AG04450 (cell line): Measurements from ENCODE around the gene ZSCAN2. TPM values are rescaled to one million over a fixed set of nuclear protein-coding genes. Genes with fewer than 3 reads are reported as not detected.
A peak's percentile ranks its signal among the peaks of the same experiment; 100 is the strongest.

Experiments
- CTCF ChIA-PET: fragments of 300-600, 350-600 bp; formaldehyde crosslinking; extraction: SDS; loops from one replicate; lab custom pipeline; 2022; ENCODE audit warnings: antibody characterized with exemption, inconsistent platforms; lab: Charles Lee
- POLR2A ChIA-PET: fragments of 350-600 bp; formaldehyde crosslinking; extraction: SDS; loops from one replicate; lab custom pipeline; 2021; ENCODE audit warnings: antibody characterized with exemption, inconsistent platforms; lab: Yijun Ruan, JAX
- DNase-seq: peaks from one replicate; pipeline ENCODE4 v3.0.0-alpha.2; 2011; ENCODE audit warnings: low read depth, low spot score
- H3K27ac ChIP-seq: one replicate; pipeline ENCODE4 v1.5.1; 2012; ENCODE audit warnings: low read depth, low read length, control low read depth
- H3K27me3 ChIP-seq: one replicate; pipeline ENCODE4 v1.6.0; 2012; ENCODE audit warnings: low read length; ENCODE audit not compliant: control insufficient read depth, insufficient read depth
- H3K4me3 ChIP-seq: 2 replicates; pipeline ENCODE4 v1.5.1; 2011; ENCODE audit warnings: mild to moderate bottlenecking, low read depth, low read length, control low read depth
- H3K9me3 ChIP-seq: 2 replicates; pipeline ENCODE4 v1.5.1; 2012; ENCODE audit warnings: low read length; ENCODE audit not compliant: control insufficient read depth, insufficient read depth
- polyA plus RNA-seq: library from polyadenylated mRNA; depleted of rRNA; stranded (reverse); fragments of >200 nt; gene quantifications from 2 replicates; pipeline ENCODE4 v1.2.3, GENCODE V29; 2011
- TF ChIP-seq, protein P1 (sequence below): IDR thresholded peaks from 2 replicates; pipeline ENCODE4 v1.5.1; 2011; ENCODE audit warnings: low read depth, low read length, control low read depth, inconsistent platforms

The ZSCAN2 gene
- polyA plus RNA-seq, 1 experiment: 16.2 TPM

DNA sequence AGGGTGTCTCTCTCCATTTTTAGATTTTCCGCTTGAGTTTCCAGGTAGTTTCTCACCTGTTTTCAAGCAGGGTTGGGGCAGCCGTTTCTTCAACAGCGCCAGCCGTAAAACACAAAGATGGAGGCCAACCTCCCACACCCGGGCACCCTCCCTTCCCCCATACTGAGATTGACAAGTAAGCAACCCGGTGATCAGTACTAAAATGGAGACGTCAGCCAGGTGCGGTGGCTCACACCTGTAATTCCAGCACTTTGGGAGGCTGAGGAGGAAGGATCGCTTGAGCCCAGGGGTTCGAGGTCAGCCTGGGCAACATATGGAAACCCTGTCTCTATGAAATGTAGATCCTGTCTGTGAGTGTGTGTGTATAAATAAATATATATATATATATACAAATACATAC is 903 bp upstream of the ZSCAN2 start:
- CTCF ChIA-PET: interaction anchor here (0.6 to 5.5 kb wide), 16 partner anchors 10 to 497 kb away, joined by 3 to 39 read pairs (median 4); partner anchors contain the start of gene NMB
- POLR2A ChIA-PET: interaction anchor here (0.6 kb wide), 1 partner anchor 9 kb away, joined by 3 read pairs; no protein-coding TSS in a partner anchor

DNA sequence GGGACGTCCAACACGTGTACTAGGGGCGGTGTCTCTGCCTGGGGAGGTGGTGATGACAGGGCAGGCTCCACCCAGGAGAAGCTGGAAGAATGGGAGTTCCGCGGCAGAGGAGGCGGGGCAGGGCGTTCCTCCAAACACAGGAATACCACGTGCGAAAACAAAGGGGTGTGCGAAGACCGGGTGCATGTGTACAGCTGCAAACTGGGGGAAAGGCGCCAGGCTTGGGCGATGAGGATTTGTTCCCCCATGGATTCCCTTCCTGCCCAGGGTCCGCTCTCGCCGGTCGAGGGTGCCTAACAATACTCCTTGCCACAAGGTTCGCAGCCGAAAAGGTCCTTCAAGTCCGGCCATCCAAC is 500 bp upstream of the ZSCAN2 start:
- TF ChIP-seq, protein P1, sequence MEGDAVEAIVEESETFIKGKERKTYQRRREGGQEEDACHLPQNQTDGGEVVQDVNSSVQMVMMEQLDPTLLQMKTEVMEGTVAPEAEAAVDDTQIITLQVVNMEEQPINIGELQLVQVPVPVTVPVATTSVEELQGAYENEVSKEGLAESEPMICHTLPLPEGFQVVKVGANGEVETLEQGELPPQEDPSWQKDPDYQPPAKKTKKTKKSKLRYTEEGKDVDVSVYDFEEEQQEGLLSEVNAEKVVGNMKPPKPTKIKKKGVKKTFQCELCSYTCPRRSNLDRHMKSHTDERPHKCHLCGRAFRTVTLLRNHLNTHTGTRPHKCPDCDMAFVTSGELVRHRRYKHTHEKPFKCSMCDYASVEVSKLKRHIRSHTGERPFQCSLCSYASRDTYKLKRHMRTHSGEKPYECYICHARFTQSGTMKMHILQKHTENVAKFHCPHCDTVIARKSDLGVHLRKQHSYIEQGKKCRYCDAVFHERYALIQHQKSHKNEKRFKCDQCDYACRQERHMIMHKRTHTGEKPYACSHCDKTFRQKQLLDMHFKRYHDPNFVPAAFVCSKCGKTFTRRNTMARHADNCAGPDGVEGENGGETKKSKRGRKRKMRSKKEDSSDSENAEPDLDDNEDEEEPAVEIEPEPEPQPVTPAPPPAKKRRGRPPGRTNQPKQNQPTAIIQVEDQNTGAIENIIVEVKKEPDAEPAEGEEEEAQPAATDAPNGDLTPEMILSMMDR: no peak
- peak; percentile 59 for DNase-seq
- ChIA-PET CTCF (interaction anchor here (1.4 to 5.5 kb wide), 2 partner anchors 12 to 32 kb away, joined by 3 to 39 read pairs; no protein-coding TSS in a partner anchor), POLR2A (interaction anchor here (0.6 kb wide), 1 partner anchor 9 kb away, joined by 3 read pairs; no protein-coding TSS in a partner anchor)
- H3K27ac ChIP-seq: no peak overlapping the region
- no peaks in the 10 kb centered on the region; the same call in 1 of the 2 replicates for H3K9me3 ChIP-seq
- peak overlapping the region; percentile 99 for H3K4me3 ChIP-seq
- H3K27me3 ChIP-seq: peaks cover 9% of the 10 kb centered on the region

More for the DNA sequence above, 903 bp upstream of the ZSCAN2 start:
- no peak for DNase-seq
- no peak overlapping the region for H3K27ac ChIP-seq
- H3K4me3 ChIP-seq: peak overlapping the region; percentile 39
- TF ChIP-seq, protein P1: no peak
- no peaks in the 10 kb centered on the region; the same call in 1 of the 2 replicates for H3K9me3 ChIP-seq
- peaks cover 9% of the 10 kb centered on the region for H3K27me3 ChIP-seq

DNA sequence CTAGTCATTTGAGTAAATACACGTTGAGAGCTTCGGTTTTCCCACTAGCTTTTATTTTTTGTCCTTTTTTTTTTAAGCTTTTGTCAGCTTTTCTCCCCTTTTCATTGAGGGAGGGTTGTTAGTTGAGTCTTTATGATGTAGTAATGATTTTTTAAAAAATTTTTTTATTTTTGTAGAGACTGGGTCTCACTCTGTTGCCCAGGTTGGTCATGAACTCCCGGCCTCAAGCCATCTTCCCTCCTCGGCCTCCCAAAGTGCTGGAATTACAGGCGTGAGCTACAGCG is 688 bp downstream of the ZSCAN2 start:
- no peak for DNase-seq
- ChIA-PET POLR2A (no interaction called here), CTCF (interaction anchor here (0.8 to 5.5 kb wide), 4 partner anchors 13 to 327 kb away, joined by 3 to 39 read pairs (median 4); no protein-coding TSS in a partner anchor)
- no peaks in the 10 kb centered on the region; the same call in 1 of the 2 replicates for H3K9me3 ChIP-seq
- TF ChIP-seq, protein P1: no peak
- H3K27ac ChIP-seq: no peak overlapping the region
- peak overlapping the region; percentile 99 for H3K4me3 ChIP-seq
- H3K27me3 ChIP-seq: no peaks in the 10 kb centered on the region

DNA sequence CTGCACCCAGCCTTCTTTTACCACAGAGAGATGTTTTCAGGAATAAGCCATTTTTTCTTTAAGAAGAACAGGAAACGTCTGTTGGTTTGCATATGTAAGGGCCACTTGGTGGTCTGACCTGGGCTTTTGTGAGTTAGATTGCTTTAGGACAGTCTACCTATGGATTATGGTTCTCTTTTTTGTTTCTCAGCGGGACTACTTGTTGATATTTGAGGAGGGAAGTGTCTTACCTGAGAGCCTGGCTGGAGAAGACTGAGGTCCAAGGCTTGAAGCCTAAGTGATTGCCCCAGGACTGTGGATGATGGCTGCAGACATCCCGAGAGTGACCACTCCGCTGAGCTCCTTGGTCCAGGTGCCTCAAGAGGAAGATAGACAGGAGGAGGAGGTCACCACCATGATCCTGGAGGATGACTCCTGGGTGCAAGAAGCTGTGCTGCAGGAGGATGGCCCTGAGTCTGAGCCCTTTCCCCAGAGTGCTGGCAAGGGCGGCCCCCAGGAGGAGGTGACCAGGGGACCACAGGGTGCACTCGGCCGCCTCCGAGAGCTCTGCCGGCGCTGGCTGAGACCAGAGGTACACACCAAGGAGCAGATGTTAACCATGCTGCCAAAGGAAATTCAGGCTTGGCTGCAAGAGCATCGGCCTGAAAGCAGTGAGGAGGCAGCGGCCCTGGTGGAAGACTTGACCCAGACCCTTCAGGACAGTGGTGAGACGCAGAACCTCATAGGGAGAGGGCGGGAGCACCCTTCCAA is 3.0 kb downstream of the ZSCAN2 start:
- H3K27ac ChIP-seq: no peak overlapping the region
- no peak for DNase-seq
- TF ChIP-seq, protein P1: no peak
- no peaks in the 10 kb centered on the region; the same call in 1 of the 2 replicates for H3K9me3 ChIP-seq
- ChIA-PET CTCF (interaction anchor here (1.1 kb wide), 1 partner anchor 55 kb away, joined by 5 read pairs; the partner anchor contains the start of gene NMB), POLR2A (no interaction called here)
- H3K27me3 ChIP-seq: no peaks in the 10 kb centered on the region
- no peak overlapping the region for H3K4me3 ChIP-seq
